DOHH2 (cell line): Measurements from ENCODE around the gene CDT1.

Source experiments
- H3F3A ChIP-seq: fragments of 200-600 bp; sonication (generic), shearing (Covaris generic); 2 replicates; pipeline ENCODE4 v1.6.0; 2016; ENCODE audit warnings: antibody characterized with exemption, mild to moderate bottlenecking; ENCODE audit not compliant: control insufficient read depth, insufficient read depth
- H3K27ac ChIP-seq: fragments of 200-600 bp; sonication (generic); 2 replicates; pipeline ENCODE4 v1.5.1; 2014; ENCODE audit warnings: low read depth, mild to moderate bottlenecking, low read length, moderate library complexity
- H3K27me3 ChIP-seq: fragments of 200-600 bp; sonication (generic); 2 replicates; pipeline ENCODE4 v1.6.1; 2014; ENCODE audit warnings: mild to moderate bottlenecking, low read length, mixed read lengths; ENCODE audit not compliant: control insufficient read depth
- H3K36me3 ChIP-seq: fragments of 200-600 bp; sonication (generic); 2 replicates; pipeline ENCODE4 v1.6.1; 2014; ENCODE audit warnings: mild to moderate bottlenecking, low read length, moderate library complexity, mixed read lengths; ENCODE audit not compliant: control insufficient read depth
- H3K4me1 ChIP-seq: fragments of 200-600 bp; sonication (generic); 2 replicates; pipeline ENCODE4 v1.6.1; 2014; ENCODE audit warnings: mild to moderate bottlenecking, low read length, mixed read lengths; ENCODE audit not compliant: control insufficient read depth
- H3K4me2 ChIP-seq: fragments of 200-600 bp; sonication (generic); 2 replicates; pipeline ENCODE4 v1.6.0; 2014; ENCODE audit warnings: mild to moderate bottlenecking, low read length, moderate library complexity
- H3K4me3 ChIP-seq: fragments of 200-600 bp; sonication (generic); 2 replicates; pipeline ENCODE4 v1.5.1; 2014; ENCODE audit warnings: mild to moderate bottlenecking, low read length, mixed read lengths
- H3K79me2 ChIP-seq: fragments of 200-600 bp; sonication (generic); 2 replicates; pipeline ENCODE4 v1.6.1; 2014; ENCODE audit warnings: mild to moderate bottlenecking, low read length, mixed read lengths; ENCODE audit not compliant: control insufficient read depth
- H3K9me2 ChIP-seq: fragments of 200-600 bp; sonication (generic); replicated peaks from 2 replicates; pipeline ENCODE4 v1.6.1; 2014; ENCODE audit warnings: mild to moderate bottlenecking, low read length, mixed read lengths; ENCODE audit not compliant: control insufficient read depth
- H3K9me3 ChIP-seq: fragments of 200-600 bp; sonication (generic); 2 replicates; pipeline ENCODE4 v1.6.1; 2014; ENCODE audit warnings: antibody characterized with exemption, low read length, mixed read lengths; ENCODE audit not compliant: control insufficient read depth, insufficient read depth
- H4K20me1 ChIP-seq: fragments of 200-600 bp; sonication (generic); 2 replicates; pipeline ENCODE4 v1.6.0; 2014; ENCODE audit warnings: low read depth, mild to moderate bottlenecking, antibody characterized with exemption, low read length, moderate library complexity; ENCODE audit not compliant: control insufficient read depth, insufficient read depth
- EZH2phosphoT487 ChIP-seq: fragments of 200-600 bp; sonication (generic); IDR thresholded peaks from 2 replicates; pipeline ENCODE4 v1.6.1; 2017; ENCODE audit warnings: borderline replicate concordance, mild to moderate bottlenecking, antibody characterized with exemption, low read length, moderate library complexity, mixed read lengths
- TF ChIP-seq, protein P1 (sequence below): fragments of 200-600 bp; sonication (generic); IDR thresholded peaks from one replicate; pipeline ENCODE4 v1.5.1; 2014; ENCODE audit warnings: antibody characterized with exemption, mild to moderate bottlenecking, low read depth, low read length; ENCODE audit not compliant: poor library complexity, severe bottlenecking

The CDT1 gene

GRCh38 chr16:88848557-88848956 is 45.0 kb downstream of the CDT1 start:
- H3K9me2 ChIP-seq: no peaks in the 10 kb centered on the region
- no peaks in the 10 kb centered on the region for H3K27me3 ChIP-seq
- no peak for TF ChIP-seq EZH2phosphoT487
- TF ChIP-seq, protein P1, sequence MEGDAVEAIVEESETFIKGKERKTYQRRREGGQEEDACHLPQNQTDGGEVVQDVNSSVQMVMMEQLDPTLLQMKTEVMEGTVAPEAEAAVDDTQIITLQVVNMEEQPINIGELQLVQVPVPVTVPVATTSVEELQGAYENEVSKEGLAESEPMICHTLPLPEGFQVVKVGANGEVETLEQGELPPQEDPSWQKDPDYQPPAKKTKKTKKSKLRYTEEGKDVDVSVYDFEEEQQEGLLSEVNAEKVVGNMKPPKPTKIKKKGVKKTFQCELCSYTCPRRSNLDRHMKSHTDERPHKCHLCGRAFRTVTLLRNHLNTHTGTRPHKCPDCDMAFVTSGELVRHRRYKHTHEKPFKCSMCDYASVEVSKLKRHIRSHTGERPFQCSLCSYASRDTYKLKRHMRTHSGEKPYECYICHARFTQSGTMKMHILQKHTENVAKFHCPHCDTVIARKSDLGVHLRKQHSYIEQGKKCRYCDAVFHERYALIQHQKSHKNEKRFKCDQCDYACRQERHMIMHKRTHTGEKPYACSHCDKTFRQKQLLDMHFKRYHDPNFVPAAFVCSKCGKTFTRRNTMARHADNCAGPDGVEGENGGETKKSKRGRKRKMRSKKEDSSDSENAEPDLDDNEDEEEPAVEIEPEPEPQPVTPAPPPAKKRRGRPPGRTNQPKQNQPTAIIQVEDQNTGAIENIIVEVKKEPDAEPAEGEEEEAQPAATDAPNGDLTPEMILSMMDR: no peak
- no peaks in the 10 kb centered on the region for H3K9me3 ChIP-seq
- H3K4me1 ChIP-seq: no peaks in the 10 kb centered on the region
- no peaks in the 10 kb centered on the region for H3F3A ChIP-seq
- H3K27ac ChIP-seq: no peak overlapping the region
- H3K4me2 ChIP-seq: no peak overlapping the region
- no peaks in the 10 kb centered on the region for H4K20me1 ChIP-seq
- H3K36me3 ChIP-seq: no peaks in the 10 kb centered on the region
- no peaks in the 10 kb centered on the region for H3K79me2 ChIP-seq
- no peak overlapping the region for H3K4me3 ChIP-seq

DNA sequence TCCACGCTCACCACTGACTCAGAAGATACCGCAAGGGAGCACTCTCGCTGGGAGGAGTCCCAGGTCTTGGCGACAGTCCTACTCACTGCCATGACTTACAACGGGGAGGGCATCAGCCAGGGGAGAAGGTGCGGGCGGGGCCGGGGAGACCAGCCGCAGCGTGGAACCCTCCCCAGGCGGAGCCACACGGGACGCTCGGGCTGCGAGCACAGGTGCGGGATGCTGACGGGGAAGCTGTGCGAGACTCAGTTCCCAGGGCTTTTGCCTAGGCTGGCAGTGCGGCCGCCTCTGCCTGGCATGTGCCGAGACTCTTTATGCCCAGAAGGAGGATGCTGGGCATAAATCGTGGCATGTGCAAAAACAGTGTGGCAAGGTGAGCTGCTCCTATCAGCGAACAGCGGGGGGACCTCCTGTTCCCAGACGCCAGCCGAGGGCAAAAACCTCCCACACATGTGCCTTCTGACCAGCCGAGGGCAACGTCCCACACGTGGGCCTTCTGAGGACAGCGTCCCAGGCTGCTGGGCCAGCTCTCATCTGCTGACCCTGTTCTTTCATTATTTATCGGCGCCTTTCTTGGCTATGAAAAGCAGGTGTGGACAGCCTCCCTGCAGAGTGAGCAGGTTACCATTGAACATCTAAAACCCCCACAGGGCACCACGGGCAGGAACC is 47.1 kb downstream of the CDT1 start:
- Histone ChIP-seq H3K9me2 (no peaks in the 10 kb centered on the region), H3K4me2 (no peak overlapping the region), H4K20me1 (no peaks in the 10 kb centered on the region), H3K4me3 (no peak overlapping the region), H3K4me1 (peaks cover 10% of the 10 kb centered on the region), H3K36me3 (no peaks in the 10 kb centered on the region), H3K27ac (no peak overlapping the region), H3F3A (peaks cover 7% of the 10 kb centered on the region), H3K9me3 (no peaks in the 10 kb centered on the region), H3K27me3 (no peaks in the 10 kb centered on the region), H3K79me2 (no peaks in the 10 kb centered on the region)
- TF ChIP-seq, protein P1: no peak
- TF ChIP-seq EZH2phosphoT487: no peak

- H3K27ac ChIP-seq: no peak overlapping the region
- H3K27me3 ChIP-seq: no peaks in the 10 kb centered on the region
- H3K9me2 ChIP-seq: no peaks in the 10 kb centered on the region
- H3K9me3 ChIP-seq: no peaks in the 10 kb centered on the region
- no peak for TF ChIP-seq EZH2phosphoT487
- TF ChIP-seq, protein P1: no peak
- peaks cover 16% of the 10 kb centered on the region for H3K4me1 ChIP-seq
- no peaks in the 10 kb centered on the region for H3K36me3 ChIP-seq
- no peaks in the 10 kb centered on the region for H3K79me2 ChIP-seq
- no peak overlapping the region for H3K4me3 ChIP-seq
- peaks cover 7% of the 10 kb centered on the region for H3F3A ChIP-seq
- H3K4me2 ChIP-seq: no peak overlapping the region
- no peaks in the 10 kb centered on the region for H4K20me1 ChIP-seq
Measured at GRCh38 chr16:88851616-88852015, 48.0 kb downstream of the CDT1 start.
